Thoracic aorta (tissue), 2 donors: ENCODE measurements around the gene CSPG4. TPM values are rescaled to one million over a fixed set of nuclear protein-coding genes. Genes with fewer than 3 reads are reported as not detected.

Source experiments
- ATAC-seq: fragments of 150-250 bp; one replicate; pipeline ENCODE4 v1.8.0; 2017; ENCODE audit warnings: low read depth; ENCODE audit not compliant: insufficient number of reproducible peaks, low FRiP score
- DNase-seq: peaks from one replicate; pipeline ENCODE4 v3.0.0-alpha.2; 2020; ENCODE audit warnings: low spot score
- H3K27ac ChIP-seq, 2 donors: fragments of 200-600 bp; sonication (generic); 1 replicate in 1 of 2; 2 replicates in 1 of 2; pipeline ENCODE4 v1.5.1; 2016; ENCODE audit warnings: mild to moderate bottlenecking in 2 of 2, moderate library complexity in 2 of 2
- H3K27me3 ChIP-seq: fragments of 200-600 bp; sonication (generic); replicated peaks from 2 replicates; pipeline ENCODE4 v1.6.0; 2016; ENCODE audit warnings: mild to moderate bottlenecking; ENCODE audit not compliant: insufficient read depth
- H3K36me3 ChIP-seq: fragments of 200-600 bp; sonication (generic); one replicate; pipeline ENCODE4 v1.5.1; 2016
- H3K4me1 ChIP-seq, 2 donors: fragments of 200-600 bp; sonication (generic); 1 replicate in 1 of 2; 2 replicates in 1 of 2; pipeline versions ENCODE4 v1.5.1 to v1.6.0; 2016; ENCODE audit warnings: low read depth in 2 of 2, mild to moderate bottlenecking in 1 of 2; ENCODE audit not compliant: control insufficient read depth in 1 of 2
- H3K4me3 ChIP-seq: fragments of 200-600 bp; sonication (generic); 2 replicates; pipeline ENCODE4 v1.5.1; 2016; ENCODE audit warnings: mild to moderate bottlenecking
- H3K9me3 ChIP-seq: fragments of 200-600 bp; sonication (generic); 2 replicates; pipeline ENCODE4 v1.5.1; 2016
- total RNA-seq, 2 donors: library from RNA; depleted of rRNA; stranded (reverse); fragments of >200 nt; gene quantifications; one replicate each; pipeline versions ENCODE4 v1.1.0 to v1.2.3, GENCODE V29; 2016
- TF ChIP-seq, protein P1 (sequence below): fragments of 200-600 bp; sonication (generic); IDR thresholded peaks from one replicate; pipeline ENCODE4 v1.5.1; 2019; ENCODE audit warnings: antibody characterized with exemption

Gene CSPG4
- total RNA-seq, 2 donors from 2014 or later = 252 to 263 TPM

- TF ChIP-seq, protein P1, sequence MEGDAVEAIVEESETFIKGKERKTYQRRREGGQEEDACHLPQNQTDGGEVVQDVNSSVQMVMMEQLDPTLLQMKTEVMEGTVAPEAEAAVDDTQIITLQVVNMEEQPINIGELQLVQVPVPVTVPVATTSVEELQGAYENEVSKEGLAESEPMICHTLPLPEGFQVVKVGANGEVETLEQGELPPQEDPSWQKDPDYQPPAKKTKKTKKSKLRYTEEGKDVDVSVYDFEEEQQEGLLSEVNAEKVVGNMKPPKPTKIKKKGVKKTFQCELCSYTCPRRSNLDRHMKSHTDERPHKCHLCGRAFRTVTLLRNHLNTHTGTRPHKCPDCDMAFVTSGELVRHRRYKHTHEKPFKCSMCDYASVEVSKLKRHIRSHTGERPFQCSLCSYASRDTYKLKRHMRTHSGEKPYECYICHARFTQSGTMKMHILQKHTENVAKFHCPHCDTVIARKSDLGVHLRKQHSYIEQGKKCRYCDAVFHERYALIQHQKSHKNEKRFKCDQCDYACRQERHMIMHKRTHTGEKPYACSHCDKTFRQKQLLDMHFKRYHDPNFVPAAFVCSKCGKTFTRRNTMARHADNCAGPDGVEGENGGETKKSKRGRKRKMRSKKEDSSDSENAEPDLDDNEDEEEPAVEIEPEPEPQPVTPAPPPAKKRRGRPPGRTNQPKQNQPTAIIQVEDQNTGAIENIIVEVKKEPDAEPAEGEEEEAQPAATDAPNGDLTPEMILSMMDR = no peak
- no peaks in the 10 kb centered on the region for H3K9me3 ChIP-seq
- H3K4me1 ChIP-seq = peaks cover 0 to 12% of the 10 kb centered on the region in 2 donors
- DNase-seq (no peak), ATAC-seq (no peak)
- H3K36me3 ChIP-seq = no peaks in the 10 kb centered on the region
- no peaks in the 10 kb centered on the region for H3K27me3 ChIP-seq
- no peak overlapping the region for H3K4me3 ChIP-seq
- no peak overlapping the region for H3K27ac ChIP-seq
Observed at GRCh38 chr15:75729326-75730069, 16.9 kb upstream of the CSPG4 start.

DNA sequence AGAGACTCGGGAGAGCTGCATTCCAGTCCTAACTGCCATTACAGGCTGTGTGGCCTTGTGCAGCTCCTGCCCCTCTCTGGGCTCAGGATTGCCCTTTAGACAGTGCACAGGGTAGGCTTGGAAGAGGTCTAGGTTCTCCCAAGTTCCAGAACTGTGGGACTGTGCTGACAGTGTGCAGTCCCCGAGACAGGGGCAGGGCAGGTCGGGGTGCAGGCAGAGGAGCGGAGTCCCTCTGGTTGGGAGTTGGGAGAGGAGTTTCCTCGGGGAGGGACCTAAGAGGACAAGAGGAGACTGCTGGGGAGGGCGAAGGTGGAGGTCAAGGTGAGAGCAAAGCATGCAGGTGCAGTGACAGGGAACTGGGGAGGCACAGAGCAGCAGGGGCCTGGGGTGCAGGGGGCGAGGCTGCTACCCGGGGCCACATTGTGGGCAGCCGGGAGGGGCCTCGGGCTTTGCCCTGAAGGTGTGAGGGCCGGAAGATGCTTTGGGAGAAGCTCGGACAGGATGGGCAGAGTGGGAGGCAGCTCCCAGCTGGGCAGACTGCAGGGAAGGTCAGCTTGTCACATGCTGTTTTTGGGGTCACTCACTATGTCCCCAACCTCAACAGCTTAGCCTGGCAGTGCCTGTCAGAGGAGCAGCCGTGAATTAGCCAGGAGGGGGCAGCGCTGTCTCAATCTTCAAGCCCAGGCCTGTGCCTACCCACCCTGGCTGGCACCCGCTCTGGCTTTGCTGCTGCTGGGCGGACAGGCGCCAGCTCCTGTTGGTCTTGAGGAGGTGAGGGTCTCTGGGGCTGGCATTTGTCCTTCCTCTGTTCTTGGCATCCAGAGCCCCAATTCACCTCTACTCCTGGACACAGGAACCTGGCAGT lies 15.4 kb upstream of the CSPG4 start:
- TF ChIP-seq, protein P1 = peak; percentile 40

DNA sequence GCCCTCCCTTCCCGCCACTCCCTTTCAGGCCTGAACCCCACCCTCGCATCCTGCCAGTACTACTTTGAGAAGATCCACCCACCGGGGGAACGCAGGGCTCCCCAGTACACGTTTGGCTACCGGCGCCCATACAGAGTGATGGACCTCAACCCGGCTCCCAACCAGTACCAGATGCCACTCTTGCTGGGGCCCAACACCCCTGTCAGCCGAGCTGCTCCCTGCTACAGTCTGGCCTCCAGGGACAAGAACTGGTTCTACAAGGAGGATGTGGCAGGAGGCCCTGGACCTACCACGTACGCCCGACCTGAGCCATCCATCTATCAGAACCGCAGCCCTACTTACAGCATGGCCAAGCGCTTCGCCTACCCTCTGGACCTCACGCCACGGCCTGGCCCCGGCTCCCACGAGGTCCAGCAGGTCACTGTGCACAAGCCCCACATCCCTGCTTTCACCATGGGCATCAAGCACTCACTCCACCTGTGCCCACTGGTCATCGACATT lies 14.4 kb upstream of the CSPG4 start:
- Histone ChIP-seq H3K4me3 (no peak overlapping the region), H3K4me1 (peaks cover 4 to 14% of the 10 kb centered on the region in 2 donors), H3K36me3 (no peaks in the 10 kb centered on the region), H3K9me3 (no peaks in the 10 kb centered on the region), H3K27ac (no peak overlapping the region), H3K27me3 (no peaks in the 10 kb centered on the region)
- DNase-seq (no peak), ATAC-seq (no peak)
- TF ChIP-seq, protein P1 = no peak

More for the DNA sequence above, 15.4 kb upstream of the CSPG4 start:
- ATAC-seq = no peak
- Histone ChIP-seq H3K9me3 (no peaks in the 10 kb centered on the region), H3K27me3 (no peaks in the 10 kb centered on the region), H3K36me3 (no peaks in the 10 kb centered on the region), H3K27ac (no peak overlapping the region), H3K4me1 (peaks cover 4 to 22% of the 10 kb centered on the region in 2 donors), H3K4me3 (no peak overlapping the region)
- DNase-seq = no peak

- H3K4me1 ChIP-seq = peaks cover 4 to 14% of the 10 kb centered on the region in 2 donors
- ATAC-seq (no peak), DNase-seq (no peak)
- no peaks in the 10 kb centered on the region for H3K27me3 ChIP-seq
- TF ChIP-seq, protein P1 = no peak
- H3K4me3 ChIP-seq = no peak overlapping the region
- H3K36me3 ChIP-seq = no peaks in the 10 kb centered on the region
- no peak overlapping the region for H3K27ac ChIP-seq
- no peaks in the 10 kb centered on the region for H3K9me3 ChIP-seq
Observed at GRCh38 chr15:75725719-75726607, 13.3 kb upstream of the CSPG4 start.
